Measurements from ENCODE around the gene RNASEH2B.

DNA sequence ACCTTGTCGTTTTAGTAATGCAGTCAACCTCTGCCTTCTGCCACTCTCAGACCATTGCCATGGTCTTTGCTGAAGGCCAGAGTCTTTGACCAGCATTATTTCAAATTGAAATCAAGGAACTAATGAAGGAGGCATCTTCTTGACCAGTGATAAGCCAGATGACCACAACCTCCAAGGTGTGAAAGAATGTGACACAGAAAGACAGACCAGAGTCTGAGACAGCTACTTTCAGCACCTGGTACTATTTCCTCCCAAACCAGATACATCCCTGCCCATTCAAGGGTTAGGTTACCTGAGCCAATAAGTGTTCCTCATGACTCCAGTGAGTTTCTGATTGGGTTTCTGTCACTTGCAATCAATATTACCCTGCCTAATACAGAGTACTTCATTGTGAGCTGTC lies 20.3 kb upstream of the RNASEH2B start:
- TF ChIP-seq, protein P1, sequence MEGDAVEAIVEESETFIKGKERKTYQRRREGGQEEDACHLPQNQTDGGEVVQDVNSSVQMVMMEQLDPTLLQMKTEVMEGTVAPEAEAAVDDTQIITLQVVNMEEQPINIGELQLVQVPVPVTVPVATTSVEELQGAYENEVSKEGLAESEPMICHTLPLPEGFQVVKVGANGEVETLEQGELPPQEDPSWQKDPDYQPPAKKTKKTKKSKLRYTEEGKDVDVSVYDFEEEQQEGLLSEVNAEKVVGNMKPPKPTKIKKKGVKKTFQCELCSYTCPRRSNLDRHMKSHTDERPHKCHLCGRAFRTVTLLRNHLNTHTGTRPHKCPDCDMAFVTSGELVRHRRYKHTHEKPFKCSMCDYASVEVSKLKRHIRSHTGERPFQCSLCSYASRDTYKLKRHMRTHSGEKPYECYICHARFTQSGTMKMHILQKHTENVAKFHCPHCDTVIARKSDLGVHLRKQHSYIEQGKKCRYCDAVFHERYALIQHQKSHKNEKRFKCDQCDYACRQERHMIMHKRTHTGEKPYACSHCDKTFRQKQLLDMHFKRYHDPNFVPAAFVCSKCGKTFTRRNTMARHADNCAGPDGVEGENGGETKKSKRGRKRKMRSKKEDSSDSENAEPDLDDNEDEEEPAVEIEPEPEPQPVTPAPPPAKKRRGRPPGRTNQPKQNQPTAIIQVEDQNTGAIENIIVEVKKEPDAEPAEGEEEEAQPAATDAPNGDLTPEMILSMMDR (IDR thresholded peaks at IDR 0.05), result no peak
- no peak for TF ChIP-seq POLR2A (IDR thresholded peaks at IDR 0.05)
- no peak for TF ChIP-seq EP300 (IDR thresholded peaks at IDR 0.05)

Data from ovary (tissue), 3 donors.